Panc1 (cell line): Measurements from ENCODE around the gene TMEM45A. TPM values are rescaled to one million over a fixed set of nuclear protein-coding genes. Genes with fewer than 3 reads are reported as not detected.

Experiments used
- ATAC-seq: fragments of 200-7000 bp; cut with Tn5 transposase; 2 replicates; pipeline ENCODE4 v1.9.1; 2020; ENCODE audit warnings: mild to moderate bottlenecking, moderate library complexity
- BruUV-seq: library from RNA; stranded (reverse); fragments of 400-500 nt; replicated peaks from 2 replicates; lab custom pipeline; 2021; lab: Mats Ljungman, UMichigan
- CTCF ChIA-PET: fragments of 300-600 bp; sonication (Branson Sonifier 250); formaldehyde crosslinking; loops from one replicate; lab custom pipeline; 2022; ENCODE audit warnings: antibody characterized with exemption; lab: Charles Lee
- POLR2A ChIA-PET: fragments of 300-600 bp; sonication (Branson Sonifier 250); formaldehyde crosslinking; loops from one replicate; lab custom pipeline; 2022; ENCODE audit warnings: antibody characterized with exemption; lab: Charles Lee
- DNase-seq: peaks from one replicate; pipeline ENCODE4 v3.0.0-alpha.2; 2010; ENCODE audit warnings: low read depth, low spot score
- H3K27ac ChIP-seq: 2 replicates; pipeline ENCODE4 v1.5.1; 2011; ENCODE audit warnings: mild to moderate bottlenecking, low read length, inconsistent platforms
- H3K27me3 ChIP-seq: fragments of 200-500 bp; sonication (Bioruptor generic); 2 replicates; pipeline ENCODE4 v1.6.0; 2014; ENCODE audit warnings: low read length, inconsistent platforms; ENCODE audit not compliant: control insufficient read depth, insufficient read depth
- H3K36me3 ChIP-seq: fragments of 200-500 bp; sonication (Bioruptor generic); 2 replicates; pipeline ENCODE4 v1.5.1; 2014; ENCODE audit warnings: inconsistent platforms, mild to moderate bottlenecking, low read length, moderate library complexity; ENCODE audit not compliant: control insufficient read depth, insufficient read depth
- H3K4me1 ChIP-seq: 2 replicates; pipeline ENCODE4 v1.5.1; 2011; ENCODE audit warnings: inconsistent platforms, mild to moderate bottlenecking, low read length, moderate library complexity; ENCODE audit not compliant: control insufficient read depth, insufficient read depth
- H3K4me3 ChIP-seq, 2 experiments: 2 replicates each; pipeline ENCODE4 v1.5.1; 2011 to 2012; ENCODE audit warnings: low read depth in 2 of 2, low read length in 2 of 2, mild to moderate bottlenecking in 2 of 2, inconsistent platforms in 1 of 2, moderate library complexity in 1 of 2
- H3K9me3 ChIP-seq: fragments of 200-500 bp; sonication (Bioruptor generic); 2 replicates; pipeline ENCODE4 v1.5.1; 2014; ENCODE audit warnings: low read depth, mild to moderate bottlenecking, inconsistent platforms, low read length, moderate library complexity; ENCODE audit not compliant: control insufficient read depth, insufficient read depth
- CTCF ChIP-seq: fragments of 450-650 bp; IDR thresholded peaks from 2 replicates; pipeline ENCODE4 v1.5.1; 2017; ENCODE audit warnings: mild to moderate bottlenecking
- POLR2AphosphoS5 ChIP-seq: IDR thresholded peaks from 2 replicates; pipeline ENCODE4 v1.6.1; 2012; ENCODE audit warnings: mild to moderate bottlenecking, low read depth, low read length, moderate library complexity
- SIN3A ChIP-seq: IDR thresholded peaks from 2 replicates; pipeline ENCODE4 v1.6.1; 2012; ENCODE audit warnings: low read depth, mild to moderate bottlenecking, low read length, moderate library complexity, borderline replicate concordance; ENCODE audit not compliant: insufficient read depth
- TCF7L2 ChIP-seq: IDR thresholded peaks from 2 replicates; pipeline ENCODE4 v1.6.1; 2011; ENCODE audit warnings: mild to moderate bottlenecking, low read depth, low read length, inconsistent platforms
- in situ Hi-C: cut with HindIII; loops from 2 replicates; pipeline ENCODE4 v1.10.0; 2016; ENCODE audit warnings: low sequenced_read_pairs, low pct_unique_long_range_greater_than_20kb
- intact Hi-C: fragments of 100-400 bp; cut with micrococcal nuclease; formaldehyde crosslinking; loops from one replicate; pipeline ENCODE4 v1.10.0; 2022; ENCODE audit not compliant: unreplicated experiment
- total RNA-seq: library from RNA; stranded (reverse); gene quantifications from one replicate; pipeline ENCODE4 v1.2.1, GENCODE V29; 2021; ENCODE audit not compliant: unreplicated experiment
- TF ChIP-seq, protein P1 (sequence below), 2 experiments: IDR thresholded peaks; 2 replicates each; pipeline ENCODE4 v1.6.1; 2011 to 2012; ENCODE audit warnings: low read depth in 2 of 2, control low read depth in 1 of 2, low read length in 1 of 2, mild to moderate bottlenecking in 1 of 2, moderate library complexity in 1 of 2; ENCODE audit not compliant: insufficient read depth in 1 of 2

Gene TMEM45A
- total RNA-seq, 1 experiment from 2014 or later, result 8.6 TPM

GRCh38 chr3:100586832-100587231, 94.4 kb downstream of the TMEM45A start:
- Histone ChIP-seq H3K36me3 (no peaks in the 10 kb centered on the region), H3K4me3 (no peak overlapping the region), H3K27ac (no peak overlapping the region), H3K9me3 (no peaks in the 10 kb centered on the region), H3K27me3 (no peaks in the 10 kb centered on the region), H3K4me1 (0 out of 2 replicates have a peak, but pooled peaks cover 2% of the 10 kb centered on the region)
- TF ChIP-seq SIN3A, result no peak
- no peak for TF ChIP-seq POLR2AphosphoS5
- TF ChIP-seq, protein P1, sequence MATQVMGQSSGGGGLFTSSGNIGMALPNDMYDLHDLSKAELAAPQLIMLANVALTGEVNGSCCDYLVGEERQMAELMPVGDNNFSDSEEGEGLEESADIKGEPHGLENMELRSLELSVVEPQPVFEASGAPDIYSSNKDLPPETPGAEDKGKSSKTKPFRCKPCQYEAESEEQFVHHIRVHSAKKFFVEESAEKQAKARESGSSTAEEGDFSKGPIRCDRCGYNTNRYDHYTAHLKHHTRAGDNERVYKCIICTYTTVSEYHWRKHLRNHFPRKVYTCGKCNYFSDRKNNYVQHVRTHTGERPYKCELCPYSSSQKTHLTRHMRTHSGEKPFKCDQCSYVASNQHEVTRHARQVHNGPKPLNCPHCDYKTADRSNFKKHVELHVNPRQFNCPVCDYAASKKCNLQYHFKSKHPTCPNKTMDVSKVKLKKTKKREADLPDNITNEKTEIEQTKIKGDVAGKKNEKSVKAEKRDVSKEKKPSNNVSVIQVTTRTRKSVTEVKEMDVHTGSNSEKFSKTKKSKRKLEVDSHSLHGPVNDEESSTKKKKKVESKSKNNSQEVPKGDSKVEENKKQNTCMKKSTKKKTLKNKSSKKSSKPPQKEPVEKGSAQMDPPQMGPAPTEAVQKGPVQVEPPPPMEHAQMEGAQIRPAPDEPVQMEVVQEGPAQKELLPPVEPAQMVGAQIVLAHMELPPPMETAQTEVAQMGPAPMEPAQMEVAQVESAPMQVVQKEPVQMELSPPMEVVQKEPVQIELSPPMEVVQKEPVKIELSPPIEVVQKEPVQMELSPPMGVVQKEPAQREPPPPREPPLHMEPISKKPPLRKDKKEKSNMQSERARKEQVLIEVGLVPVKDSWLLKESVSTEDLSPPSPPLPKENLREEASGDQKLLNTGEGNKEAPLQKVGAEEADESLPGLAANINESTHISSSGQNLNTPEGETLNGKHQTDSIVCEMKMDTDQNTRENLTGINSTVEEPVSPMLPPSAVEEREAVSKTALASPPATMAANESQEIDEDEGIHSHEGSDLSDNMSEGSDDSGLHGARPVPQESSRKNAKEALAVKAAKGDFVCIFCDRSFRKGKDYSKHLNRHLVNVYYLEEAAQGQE (IDR thresholded peaks at IDR 0.05; ENCODE audit: insufficient read depth in 1 of 2, low read depth in 2 of 2, low read length in 1 of 2), result no peak
- no peak for TF ChIP-seq TCF7L2
- TF ChIP-seq CTCF, result no peak
- DNase-seq, result no peak
- intact Hi-C loops (no loop called here), in situ Hi-C loops (no loop called here)
- ChIA-PET POLR2A (no interaction called here), CTCF (no interaction called here)
- no TSS peak for BruUV-seq
- ATAC-seq, result no peak

GRCh38 chr3:100588251-100588650, 95.8 kb downstream of the TMEM45A start:
- H3K36me3 ChIP-seq, result no peaks in the 10 kb centered on the region
- in situ Hi-C loops, result no loop called here
- DNase-seq (no peak), ATAC-seq (no peak)
- H3K27me3 ChIP-seq, result no peaks in the 10 kb centered on the region
- POLR2A ChIA-PET, result no interaction called here
- intact Hi-C loops, result no loop called here
- H3K4me1 ChIP-seq, result 0 out of 2 replicates have a peak, but pooled peaks cover 2% of the 10 kb centered on the region
- no peak overlapping the region for H3K4me3 ChIP-seq
- CTCF ChIA-PET, result no interaction called here
- BruUV-seq, result no TSS peak
- no peak overlapping the region for H3K27ac ChIP-seq
- H3K9me3 ChIP-seq, result no peaks in the 10 kb centered on the region
- TF ChIP-seq CTCF (no peak), POLR2AphosphoS5 (no peak), TCF7L2 (no peak), SIN3A (no peak)
- TF ChIP-seq, protein P1 (IDR thresholded peaks at IDR 0.05; ENCODE audit: insufficient read depth in 1 of 2, low read depth in 2 of 2, low read length in 1 of 2), result no peak
